HG03097 (cell line): ENCODE measurements around the gene GINS1.

Experiments used
- ATAC-seq: cut with Tn5 transposase; IDR thresholded peaks from one replicate; pipeline ENCODE4 v1.9.1; 2021; ENCODE audit not compliant: unreplicated experiment, low FRiP score

The GINS1 gene

DNA sequence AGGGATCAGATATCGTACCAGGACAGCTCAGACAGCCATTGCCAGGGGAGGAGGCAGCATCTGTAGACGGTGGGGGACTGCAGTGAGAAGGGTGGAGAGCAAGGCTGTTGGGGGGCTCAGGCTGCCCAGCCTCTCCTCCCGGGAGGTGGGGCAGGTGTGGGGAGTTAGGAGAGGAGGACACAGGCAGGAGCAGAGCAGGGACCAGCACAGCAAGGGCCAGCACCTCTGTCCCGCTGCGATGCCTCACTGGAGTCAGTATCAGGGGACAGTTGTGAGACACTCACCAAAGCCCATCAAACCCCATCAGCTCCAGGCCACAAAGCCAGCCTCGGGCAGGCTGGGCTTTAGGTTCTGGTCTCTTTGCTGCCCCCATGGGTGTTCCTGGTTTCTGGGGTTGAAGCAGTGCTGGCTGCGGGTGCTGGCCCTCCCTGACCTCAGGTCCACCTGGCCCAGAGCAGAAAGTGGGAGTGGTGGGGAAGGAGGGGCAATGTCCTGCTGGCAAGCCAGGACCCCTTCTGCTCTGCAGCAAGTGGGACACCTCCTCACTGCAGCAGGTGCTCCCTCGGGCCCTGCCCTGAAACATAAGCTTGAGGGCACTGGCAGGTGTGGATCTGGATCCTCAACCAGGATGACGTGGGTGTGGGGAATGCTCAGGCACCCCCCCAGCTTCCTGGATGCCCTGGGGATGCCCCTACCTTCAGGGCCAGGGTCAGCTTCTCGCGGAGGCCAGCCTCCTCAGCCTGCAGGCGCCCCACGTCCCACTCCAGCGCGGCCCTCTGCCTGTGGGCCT lies 83.4 kb downstream of the GINS1 start:
- no peak for ATAC-seq

DNA sequence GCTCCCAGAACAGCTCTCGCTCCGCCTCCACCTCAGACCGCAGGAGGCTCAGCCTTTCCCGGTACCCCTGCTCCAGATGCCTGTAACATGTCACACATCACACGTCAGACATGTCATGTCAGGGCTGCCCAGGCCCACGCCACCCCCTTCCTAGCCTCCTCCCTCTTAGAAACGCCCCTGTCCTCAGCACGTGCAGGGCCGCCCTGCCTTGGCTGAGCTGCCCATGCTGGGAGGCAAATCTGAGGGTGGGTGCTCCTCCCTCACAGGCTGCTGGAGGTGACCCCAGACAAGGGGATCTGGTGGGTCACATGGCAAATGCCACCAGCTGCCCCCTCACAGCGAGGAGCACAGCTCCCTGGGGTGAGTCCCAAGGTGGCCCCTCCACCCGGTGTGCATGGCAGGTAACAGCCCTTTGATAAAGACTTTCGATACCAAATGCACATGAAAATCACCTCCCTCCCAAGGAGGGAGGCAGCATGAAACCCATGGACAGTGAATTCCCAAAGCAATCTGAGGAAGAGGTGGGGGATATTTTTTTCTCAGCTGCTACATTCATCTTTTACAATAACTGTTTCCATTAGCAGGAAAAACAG lies 84.1 kb downstream of the GINS1 start:
- ATAC-seq = no peak

DNA sequence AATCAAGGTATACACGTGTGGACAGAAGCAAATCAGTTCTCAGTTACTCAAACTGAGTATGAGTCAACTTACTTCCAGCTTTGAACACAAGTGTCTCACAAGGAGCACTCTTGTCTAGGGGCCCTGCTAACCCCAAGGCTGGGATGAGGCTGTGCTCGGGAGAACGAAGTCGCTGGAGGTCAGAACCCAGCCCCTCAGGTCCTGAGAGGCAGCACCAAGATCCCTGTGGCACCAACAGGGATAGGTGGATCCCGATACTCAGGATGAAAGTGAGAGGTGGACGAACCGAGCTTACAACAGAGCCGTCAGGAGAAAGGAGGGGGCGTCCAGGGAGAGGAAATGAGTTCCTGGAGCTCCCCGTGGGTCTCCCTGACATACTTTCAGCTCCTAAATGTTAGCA lies 85.7 kb downstream of the GINS1 start:
- ATAC-seq = no peak

DNA sequence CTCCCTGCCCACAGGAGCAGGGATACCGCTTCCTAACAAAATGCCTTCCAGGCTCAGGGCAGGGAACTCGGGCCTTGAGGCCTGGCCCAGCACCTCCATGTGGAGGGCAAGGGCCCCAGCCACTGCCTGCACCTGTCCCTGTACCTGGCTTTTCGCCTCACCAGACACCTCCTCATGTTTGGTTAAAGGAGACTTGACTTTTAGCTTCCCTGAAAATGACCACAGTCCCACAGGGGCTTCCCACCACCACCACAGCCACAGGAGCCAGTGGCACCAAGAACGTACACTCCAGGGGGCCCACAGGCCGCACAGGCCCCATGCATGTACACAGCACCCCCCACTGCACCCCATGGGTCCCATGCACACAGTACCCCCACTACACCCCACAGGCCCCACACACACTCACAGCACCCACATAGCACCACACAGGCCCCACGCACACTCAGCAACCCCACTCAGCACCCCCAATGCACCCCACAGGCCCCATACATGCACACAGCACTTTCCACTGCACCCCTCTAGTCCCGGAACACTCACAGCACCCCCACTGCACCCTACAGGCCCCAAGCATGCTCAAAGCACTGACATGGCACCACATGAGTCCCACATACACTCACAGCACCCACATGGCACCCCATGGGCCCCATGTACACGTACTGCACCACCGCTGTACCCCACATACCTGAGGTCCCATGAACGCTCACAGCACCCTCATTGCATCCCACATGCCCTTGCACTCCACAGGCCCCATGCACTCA lies 86.5 kb downstream of the GINS1 start:
- no peak for ATAC-seq

DNA sequence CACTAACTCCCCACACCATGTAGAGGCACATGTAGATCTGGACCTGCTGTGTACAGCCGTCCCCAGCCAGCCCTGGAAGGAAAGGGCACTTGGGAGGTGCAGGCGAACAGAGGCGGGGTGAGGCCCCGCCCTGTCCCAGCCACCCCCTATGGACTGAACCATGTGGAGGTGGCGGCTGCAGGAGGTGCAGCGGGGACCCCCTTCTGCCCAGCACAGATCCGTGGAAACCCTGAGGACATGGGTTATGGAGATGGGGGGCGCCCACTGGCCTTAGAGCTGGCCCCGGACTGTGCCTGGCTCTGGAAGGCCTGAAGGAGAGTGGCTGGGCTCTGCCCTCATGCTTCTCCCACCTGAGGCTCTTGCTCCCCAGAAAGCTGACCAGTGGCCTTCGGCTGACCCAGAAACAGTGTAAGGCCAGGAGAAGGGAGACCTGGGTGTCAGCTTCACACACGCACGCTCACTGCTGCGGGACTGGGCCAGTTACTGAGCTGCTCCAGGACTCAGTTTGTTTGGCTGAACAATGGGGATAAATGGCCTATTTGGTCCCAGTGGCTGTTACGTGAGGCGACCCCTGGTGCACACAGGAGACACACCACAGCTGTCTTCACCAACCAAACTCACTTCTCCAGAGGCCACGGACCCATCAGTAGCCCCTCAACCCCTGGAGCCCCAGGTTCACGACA lies 87.2 kb downstream of the GINS1 start:
- ATAC-seq = no peak

DNA sequence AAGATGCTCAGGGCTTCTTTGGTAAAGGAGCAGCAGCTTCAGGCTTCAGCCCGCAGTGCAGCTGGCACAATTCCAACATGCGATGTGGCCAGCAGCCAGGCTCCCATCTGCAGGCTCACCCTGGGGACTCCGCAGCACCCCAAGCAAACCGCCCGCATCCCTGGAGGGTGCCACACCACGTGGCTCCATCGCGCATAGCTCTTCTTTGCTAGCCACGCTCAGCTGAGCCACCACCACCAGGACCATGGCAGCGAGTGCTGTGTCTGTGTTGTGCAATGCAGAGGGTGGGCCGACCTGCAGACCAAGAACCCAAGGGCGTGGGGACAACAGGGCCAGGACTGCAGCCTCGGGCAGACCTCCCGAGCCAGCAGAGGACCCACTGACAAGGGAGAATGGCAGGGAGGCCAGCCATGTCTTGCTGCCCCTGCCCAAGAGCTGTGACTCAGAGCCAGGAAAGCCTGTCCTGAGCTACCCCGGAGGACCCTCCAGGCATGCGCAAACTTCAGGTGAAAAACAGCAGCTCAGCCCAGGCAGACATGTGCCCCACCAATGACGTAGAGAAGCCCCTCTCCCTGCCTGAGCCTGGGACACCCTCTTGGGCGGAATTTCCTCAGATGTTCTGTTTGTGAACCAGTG lies 87.8 kb downstream of the GINS1 start:
- no peak for ATAC-seq

DNA sequence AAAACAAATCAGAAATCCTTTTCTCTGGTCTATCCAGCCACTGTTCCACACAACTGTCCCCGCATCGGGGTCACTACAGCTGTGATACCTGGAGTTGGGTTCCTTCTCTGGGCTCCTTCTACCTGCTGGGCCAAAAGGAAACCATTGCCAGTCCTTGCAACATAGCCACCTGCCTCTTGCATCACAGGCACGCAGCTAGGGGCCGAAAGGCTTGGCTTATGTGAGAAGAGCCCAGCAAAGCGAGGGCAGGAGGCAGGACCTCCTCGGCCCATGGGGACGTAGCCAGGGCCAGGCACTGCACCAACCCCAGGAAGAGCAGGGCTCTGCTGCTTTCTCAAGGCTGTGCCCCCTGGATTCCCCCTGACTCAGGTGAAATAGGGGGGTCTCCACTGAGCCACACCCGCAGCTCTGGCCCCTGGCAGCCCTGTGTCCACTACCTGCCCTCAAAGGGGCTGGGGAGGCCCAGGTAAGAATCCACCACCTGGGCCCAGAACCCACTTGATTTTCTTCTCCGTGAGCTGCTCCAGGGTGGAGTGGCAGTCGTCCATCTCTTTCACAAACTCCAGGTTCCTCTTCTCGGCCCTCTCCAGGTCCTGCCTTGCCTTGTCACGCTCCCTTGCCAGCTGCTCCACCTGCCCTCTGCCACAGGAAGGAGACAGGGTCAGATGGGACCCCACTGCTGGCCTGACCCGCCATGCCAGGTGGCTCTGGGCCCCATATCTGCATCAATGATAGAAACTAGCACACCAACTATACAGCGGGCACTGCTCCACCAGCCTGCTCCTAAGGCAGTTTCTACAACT lies 88.9 kb downstream of the GINS1 start:
- ATAC-seq = no peak

DNA sequence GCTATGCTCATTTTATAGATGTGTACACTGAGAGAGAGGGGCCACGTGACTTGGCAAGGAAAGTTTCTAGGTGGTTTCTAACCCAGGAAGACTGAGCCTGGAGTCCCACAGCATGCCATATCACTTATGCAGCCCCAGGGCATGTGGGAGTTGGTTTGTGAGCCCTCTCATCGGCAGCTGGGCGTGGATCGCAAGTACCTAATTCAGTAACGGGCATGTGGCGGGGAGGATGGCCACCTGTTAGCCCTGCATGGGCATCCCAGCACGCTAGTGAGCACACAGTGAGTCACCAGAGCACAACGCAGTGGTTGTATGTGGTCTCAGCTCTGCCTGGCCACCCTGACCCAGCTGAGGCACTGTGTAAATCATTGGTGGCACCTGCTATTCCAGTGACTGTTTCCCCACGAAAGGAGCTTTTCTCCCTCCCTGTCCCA lies 89.5 kb downstream of the GINS1 start:
- ATAC-seq = no peak

DNA sequence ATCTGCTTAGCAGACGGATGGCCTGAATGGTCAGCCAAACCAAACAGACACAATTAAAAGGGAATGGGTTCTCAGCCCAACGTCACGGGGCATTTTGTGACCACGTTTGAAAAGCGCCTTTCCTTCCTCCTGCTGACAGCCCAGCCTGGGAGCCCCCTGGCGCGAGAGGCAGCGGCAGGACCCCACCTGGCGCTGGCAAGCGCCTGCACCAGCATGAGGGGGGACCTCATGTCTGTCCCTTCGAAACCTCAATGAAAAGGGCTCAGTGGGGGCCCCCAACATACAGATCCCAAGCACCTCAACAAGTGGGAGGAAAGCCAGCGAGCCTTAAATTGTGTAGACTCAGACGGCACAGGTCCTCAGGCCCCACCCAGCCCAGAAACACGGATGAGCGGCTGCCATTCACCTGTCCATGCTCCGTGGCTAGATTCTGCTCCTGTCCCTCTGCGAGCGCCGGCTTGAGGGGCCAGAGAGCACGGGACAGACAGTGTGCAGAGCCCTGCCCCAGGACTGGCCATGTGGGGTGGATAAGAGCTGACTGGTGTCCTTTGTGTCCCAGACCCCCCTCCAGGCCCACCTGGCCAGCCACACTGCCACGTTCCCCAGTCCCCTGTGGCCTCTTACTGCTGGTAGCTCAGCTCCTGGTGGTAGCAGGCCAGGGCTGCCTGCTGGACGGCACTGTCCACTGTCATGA lies 90.3 kb downstream of the GINS1 start:
- no peak for ATAC-seq
